PC-3 (cell line): Measurements from ENCODE around the gene PRRC1.

Experiments used
- EZH2 ChIP-seq: fragments of 300-600 bp; sonication (generic); IDR thresholded peaks from one replicate; pipeline ENCODE4 v1.6.1; 2017; ENCODE audit warnings: antibody characterized with exemption, mild to moderate bottlenecking, low read length; ENCODE audit not compliant: unreplicated experiment
- EZH2phosphoT487 ChIP-seq: fragments of 300-600 bp; sonication (generic); IDR thresholded peaks from 2 replicates; pipeline ENCODE4 v1.6.1; 2018; ENCODE audit warnings: mild to moderate bottlenecking, antibody characterized with exemption, low read length, borderline replicate concordance
- TF ChIP-seq, protein P1 (sequence below): fragments of 300-600 bp; sonication (generic); conservative IDR thresholded peaks from 2 replicates; pipeline ENCODE4 v1.5.1; 2017; ENCODE audit warnings: antibody characterized with exemption, low read depth, mild to moderate bottlenecking, low read length

GRCh38 chr5:127581450-127581849, 64.0 kb downstream of the PRRC1 start:
- TF ChIP-seq EZH2: no peak
- TF ChIP-seq, protein P1, sequence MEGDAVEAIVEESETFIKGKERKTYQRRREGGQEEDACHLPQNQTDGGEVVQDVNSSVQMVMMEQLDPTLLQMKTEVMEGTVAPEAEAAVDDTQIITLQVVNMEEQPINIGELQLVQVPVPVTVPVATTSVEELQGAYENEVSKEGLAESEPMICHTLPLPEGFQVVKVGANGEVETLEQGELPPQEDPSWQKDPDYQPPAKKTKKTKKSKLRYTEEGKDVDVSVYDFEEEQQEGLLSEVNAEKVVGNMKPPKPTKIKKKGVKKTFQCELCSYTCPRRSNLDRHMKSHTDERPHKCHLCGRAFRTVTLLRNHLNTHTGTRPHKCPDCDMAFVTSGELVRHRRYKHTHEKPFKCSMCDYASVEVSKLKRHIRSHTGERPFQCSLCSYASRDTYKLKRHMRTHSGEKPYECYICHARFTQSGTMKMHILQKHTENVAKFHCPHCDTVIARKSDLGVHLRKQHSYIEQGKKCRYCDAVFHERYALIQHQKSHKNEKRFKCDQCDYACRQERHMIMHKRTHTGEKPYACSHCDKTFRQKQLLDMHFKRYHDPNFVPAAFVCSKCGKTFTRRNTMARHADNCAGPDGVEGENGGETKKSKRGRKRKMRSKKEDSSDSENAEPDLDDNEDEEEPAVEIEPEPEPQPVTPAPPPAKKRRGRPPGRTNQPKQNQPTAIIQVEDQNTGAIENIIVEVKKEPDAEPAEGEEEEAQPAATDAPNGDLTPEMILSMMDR: no peak
- TF ChIP-seq EZH2phosphoT487: no peak
